IMR-90 (cell line): ENCODE measurements around the gene SPDYE2. TPM values are rescaled to one million over a fixed set of nuclear protein-coding genes. Genes with fewer than 3 reads are reported as not detected.
"Not testable (repeated sequence)": the region's sequence is repeated elsewhere in the genome, so short reads cannot be mapped to it uniquely, and the experiment has no call there.

ENCODE experiments used
- ATAC-seq: fragments of 200-7000 bp; cut with Tn5 transposase; 2 replicates; pipeline ENCODE4 v1.9.1; 2020; ENCODE audit warnings: low read depth, mild to moderate bottlenecking, moderate library complexity
- BruUV-seq: library from RNA; stranded (reverse); fragments of 400-500 nt; replicated peaks from 2 replicates; lab custom pipeline; 2021; lab: Mats Ljungman, UMichigan
- CTCF ChIA-PET: fragments of 300-600 bp; formaldehyde crosslinking; extraction: SDS; loops from one replicate; lab custom pipeline; 2021; ENCODE audit warnings: antibody characterized with exemption; lab: Yijun Ruan, JAX
- POLR2A ChIA-PET: fragments of 300-600 bp; sonication (Branson Sonifier 250); formaldehyde crosslinking; loops from one replicate; lab custom pipeline; 2022; ENCODE audit warnings: antibody characterized with exemption; ENCODE audit not compliant: unreplicated experiment; lab: Charles Lee
- DNase-seq: peaks from one replicate; pipeline ENCODE4 v3.0.0; 2013
- H2AFZ ChIP-seq: replicated peaks from 2 replicates; pipeline ENCODE3; 2013; ENCODE audit warnings: low read length, mild to moderate bottlenecking; ENCODE audit not compliant: poor library complexity
- H2AK5ac ChIP-seq: 2 replicates; pipeline ENCODE4 v1.6.1; 2013; ENCODE audit warnings: low read depth, low read length, inconsistent platforms
- H2AK9ac ChIP-seq: replicated peaks from 2 replicates; pipeline ENCODE3; 2013; ENCODE audit warnings: mild to moderate bottlenecking, low read depth, low read length, moderate library complexity; ENCODE audit not compliant: poor library complexity
- H2BK120ac ChIP-seq: 2 replicates; pipeline ENCODE4 v1.6.1; 2013; ENCODE audit warnings: low read depth, low read length, inconsistent platforms
- H2BK15ac ChIP-seq: 3 replicates; pipeline ENCODE4 v1.6.1; 2013; ENCODE audit warnings: low read depth, low read length, inconsistent platforms
- H2BK20ac ChIP-seq: 2 replicates; pipeline ENCODE4 v1.6.1; 2013; ENCODE audit warnings: low read depth, mild to moderate bottlenecking, inconsistent platforms, low read length, moderate library complexity
- H2BK5ac ChIP-seq: 2 replicates; pipeline ENCODE4 v1.6.1; 2013; ENCODE audit warnings: mild to moderate bottlenecking, low read depth, low read length, inconsistent platforms; ENCODE audit not compliant: poor library complexity, severe bottlenecking
- H3K14ac ChIP-seq: replicated peaks from 2 replicates; pipeline ENCODE4 v1.6.1; 2013; ENCODE audit warnings: low read depth, low read length, inconsistent platforms
- H3K18ac ChIP-seq: 2 replicates; pipeline ENCODE4 v1.6.1; 2013; ENCODE audit warnings: low read depth, low read length, control low read depth
- H3K23ac ChIP-seq: 2 replicates; pipeline ENCODE4 v1.6.1; 2013; ENCODE audit warnings: low read depth, low read length, inconsistent platforms
- H3K27ac ChIP-seq: 2 replicates; pipeline ENCODE4 v1.5.1; 2013; ENCODE audit warnings: mild to moderate bottlenecking, control low read depth, low read length; ENCODE audit not compliant: insufficient read depth
- H3K27me3 ChIP-seq: 2 replicates; pipeline ENCODE4 v1.6.1; 2013; ENCODE audit warnings: low read length; ENCODE audit not compliant: control insufficient read depth, insufficient read depth
- H3K36me3 ChIP-seq: 2 replicates; pipeline ENCODE4 v1.6.1; 2013; ENCODE audit warnings: low read length, mixed read lengths; ENCODE audit not compliant: control insufficient read depth, insufficient read depth
- H3K4ac ChIP-seq: 2 replicates; pipeline ENCODE4 v1.6.1; 2013; ENCODE audit warnings: low read depth, low read length, inconsistent platforms
- H3K4me1 ChIP-seq: 2 replicates; pipeline ENCODE4 v1.6.1; 2013; ENCODE audit warnings: low read length, mixed read lengths; ENCODE audit not compliant: control insufficient read depth, insufficient read depth
- H3K4me2 ChIP-seq: 2 replicates; pipeline ENCODE4 v1.6.1; 2013; ENCODE audit warnings: low read depth, mild to moderate bottlenecking, control low read depth, low read length, moderate library complexity
- H3K4me3 ChIP-seq: 2 replicates; pipeline ENCODE4 v1.5.1; 2013; ENCODE audit warnings: low read depth, mild to moderate bottlenecking, control low read depth, low read length, moderate library complexity; ENCODE audit not compliant: insufficient read depth
- H3K56ac ChIP-seq: 2 replicates; pipeline ENCODE4 v1.6.1; 2013; ENCODE audit warnings: low read length, inconsistent platforms; ENCODE audit not compliant: insufficient read depth; ENCODE audit errors: extremely low read depth
- H3K79me1 ChIP-seq, 2 experiments: 2 replicates each; pipeline ENCODE4 v1.6.1; 2013; ENCODE audit warnings: low read length in 2 of 2, inconsistent platforms in 1 of 2, low read depth in 1 of 2
- H3K9ac ChIP-seq: 2 replicates; pipeline ENCODE4 v1.6.1; 2013; ENCODE audit warnings: low read depth, low read length, control low read depth
- H3K9me1 ChIP-seq: 2 replicates; pipeline ENCODE4 v1.6.1; 2013; ENCODE audit warnings: low read length, inconsistent platforms; ENCODE audit not compliant: insufficient read depth
- H3K9me3 ChIP-seq: 2 replicates; pipeline ENCODE4 v1.6.1; 2013; ENCODE audit warnings: low read length; ENCODE audit not compliant: control insufficient read depth, insufficient read depth
- H4K20me1 ChIP-seq: 2 replicates; pipeline ENCODE4 v1.6.1; 2013; ENCODE audit warnings: low read length, inconsistent platforms; ENCODE audit not compliant: insufficient read depth
- H4K5ac ChIP-seq: 2 replicates; pipeline ENCODE4 v1.6.1; 2013; ENCODE audit warnings: mild to moderate bottlenecking, low read depth, low read length, control low read depth
- H4K8ac ChIP-seq, 2 experiments: 2 replicates each; pipeline ENCODE4 v1.6.1; 2013; ENCODE audit warnings: low read depth in 2 of 2, low read length in 2 of 2, control low read depth in 1 of 2, inconsistent platforms in 1 of 2
- H4K91ac ChIP-seq: 2 replicates; pipeline ENCODE4 v1.6.1; 2013; ENCODE audit warnings: low read depth, low read length, inconsistent platforms; ENCODE audit not compliant: insufficient read depth
- WGBS, 2 experiments: methylation state at CpG; one replicate each; pipeline versions ENCODE4 v1.1.5 to v1.1.7; 2013; ENCODE audit warnings: missing lambda C conversion rate in 2 of 2; ENCODE audit not compliant: insufficient read length in 1 of 2; ENCODE audit errors: extremely low coverage in 2 of 2; 5-methylcytosine and 5-hydroxymethylcytosine counted together
- dilution Hi-C: fragments of 300-500 bp; cut with HindIII; formaldehyde crosslinking; loops from one replicate; pipeline ENCODE4 v1.14.3; 2018; ENCODE audit warnings: low sequenced_read_pairs; ENCODE audit not compliant: unreplicated experiment
- in situ Hi-C: fragments of 300-500 bp; cut with MboI; formaldehyde crosslinking; loops from 3 replicates; pipeline ENCODE4 v1.14.3; 2019; ENCODE audit warnings: low sequenced_read_pairs, inconsistent platforms, mixed read lengths
- intact Hi-C: fragments of 100-400 bp; cut with micrococcal nuclease; formaldehyde crosslinking; loops from 2 replicates; pipeline ENCODE4 v1.10.0; 2022
- polyA plus RNA-seq, 3 experiments: library from polyadenylated mRNA; depleted of rRNA; stranded (reverse); fragments of >200 nt; gene quantifications; 2 replicates each; pipeline ENCODE4 v1.2.3, GENCODE V29; 2012; ENCODE audit warnings: low replicate concordance in 1 of 3
- total RNA-seq: library from RNA; depleted of rRNA; stranded (reverse); fragments of >200 nt; gene quantifications from 2 replicates; pipeline ENCODE4 v1.2.3, GENCODE V29; 2012

SPDYE2 gene
- total and polyA plus RNA-seq, 2 of the 4 experiments (the other 2 are of a cell fraction), result not detected

- H3K4me2 ChIP-seq, H3K23ac ChIP-seq, in situ Hi-C loops, H3K9me1 ChIP-seq, H3K27ac ChIP-seq, H3K79me1 ChIP-seq, intact Hi-C loops, H3K9ac ChIP-seq, H2BK20ac ChIP-seq, H4K8ac ChIP-seq, H4K91ac ChIP-seq, H3K4ac ChIP-seq, CTCF ChIA-PET, H3K18ac ChIP-seq, POLR2A ChIA-PET, H2AFZ ChIP-seq, H3K36me3 ChIP-seq, BruUV-seq, H2AK9ac ChIP-seq, H2BK5ac ChIP-seq, H2AK5ac ChIP-seq, H4K20me1 ChIP-seq, H2BK15ac ChIP-seq, H3K56ac ChIP-seq, ATAC-seq, H3K9me3 ChIP-seq, H2BK120ac ChIP-seq, H3K4me3 ChIP-seq, H3K27me3 ChIP-seq, DNase-seq, H4K5ac ChIP-seq, H3K4me1 ChIP-seq, dilution Hi-C loops, H3K14ac ChIP-seq: not testable (repeated sequence)
- no CpG with 5 or more reads among the region's 13 CpGs for WGBS, 2 experiments
Observed at GRCh38 chr7:102527822-102528793, 22.9 kb upstream of the SPDYE2 start.

DNA sequence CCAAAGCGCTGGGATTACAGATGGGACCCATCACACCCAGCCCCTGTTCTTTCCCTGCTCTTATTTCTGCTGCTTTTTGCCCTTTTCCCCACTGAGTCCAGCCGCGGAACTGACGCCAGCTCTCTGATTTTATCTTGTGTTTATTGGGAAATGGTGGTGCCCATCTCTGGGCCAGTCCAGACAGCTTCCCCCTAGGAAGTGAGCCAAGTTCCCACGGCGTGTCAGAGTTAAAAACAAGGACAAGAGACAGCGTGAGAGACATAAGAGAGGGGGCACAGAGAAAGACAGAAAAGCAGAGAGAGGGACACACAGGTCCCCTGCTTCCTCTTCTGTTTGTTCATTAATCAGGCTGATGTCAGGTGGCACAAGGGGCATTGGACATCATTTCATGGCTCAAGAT is 19.4 kb upstream of the SPDYE2 start:
- H3K56ac ChIP-seq, H3K36me3 ChIP-seq, POLR2A ChIA-PET, H3K4me1 ChIP-seq, H3K14ac ChIP-seq, H2AFZ ChIP-seq, H3K4ac ChIP-seq, H2BK5ac ChIP-seq, H3K9ac ChIP-seq, H3K27me3 ChIP-seq, H4K5ac ChIP-seq, CTCF ChIA-PET, in situ Hi-C loops, H2BK20ac ChIP-seq, H3K27ac ChIP-seq, H3K18ac ChIP-seq, H3K4me2 ChIP-seq, H3K9me1 ChIP-seq, H2BK120ac ChIP-seq, H3K23ac ChIP-seq, dilution Hi-C loops, H4K20me1 ChIP-seq, H4K8ac ChIP-seq, H3K4me3 ChIP-seq, H3K79me1 ChIP-seq, H2AK5ac ChIP-seq, intact Hi-C loops, ATAC-seq, H3K9me3 ChIP-seq, BruUV-seq, H4K91ac ChIP-seq, DNase-seq, H2BK15ac ChIP-seq, H2AK9ac ChIP-seq: not testable (repeated sequence)
- WGBS, 2 experiments, result no CpG with 5 or more reads among the region's 7 CpGs
